ENCODE data around the gene ABCA4.

- TF ChIP-seq CTCF (IDR thresholded peaks at IDR 0.05) (no peak), POLR2A (IDR thresholded peaks at IDR 0.05) (no peak), EP300 (IDR thresholded peaks at IDR 0.05) (no peak), POLR2AphosphoS5 (IDR thresholded peaks at IDR 0.05) (no peak)
Observed at GRCh38 chr1:94090761-94091160, 30.2 kb downstream of the ABCA4 start.
